22Rv1 (cell line): ENCODE measurements around the gene SLC12A7.

Experiments used
- ZFX ChIP-seq: fragments of 450-650 bp; IDR thresholded peaks from 2 replicates; pipeline ENCODE4 v1.6.1; 2017; ENCODE audit warnings: antibody characterized with exemption, borderline replicate concordance
- TF ChIP-seq, protein P1 (sequence below): fragments of 450-650 bp; IDR thresholded peaks from 2 replicates; pipeline ENCODE4 v1.5.1; 2017; ENCODE audit warnings: mild to moderate bottlenecking

DNA sequence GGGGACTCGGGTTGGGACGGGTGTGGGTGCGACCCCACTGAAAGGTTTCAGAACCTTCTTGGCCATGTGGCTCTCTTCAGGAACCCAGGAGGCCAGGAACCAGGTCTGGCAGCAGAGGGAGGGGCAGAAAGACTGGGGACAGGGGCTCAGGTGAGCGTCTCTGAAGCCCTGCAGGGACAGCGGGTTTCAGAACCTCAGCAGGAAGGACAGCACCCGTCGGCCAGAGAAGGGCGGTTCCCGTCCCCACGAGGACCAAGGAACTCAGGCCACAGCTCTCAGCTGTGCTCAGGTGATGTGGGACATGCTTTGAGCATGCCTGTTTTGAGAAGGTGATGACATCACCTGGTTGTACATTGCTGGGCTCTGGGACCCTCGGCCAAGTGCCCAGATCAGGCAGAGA, 25.7 kb downstream of the SLC12A7 start:
- TF ChIP-seq, protein P1, sequence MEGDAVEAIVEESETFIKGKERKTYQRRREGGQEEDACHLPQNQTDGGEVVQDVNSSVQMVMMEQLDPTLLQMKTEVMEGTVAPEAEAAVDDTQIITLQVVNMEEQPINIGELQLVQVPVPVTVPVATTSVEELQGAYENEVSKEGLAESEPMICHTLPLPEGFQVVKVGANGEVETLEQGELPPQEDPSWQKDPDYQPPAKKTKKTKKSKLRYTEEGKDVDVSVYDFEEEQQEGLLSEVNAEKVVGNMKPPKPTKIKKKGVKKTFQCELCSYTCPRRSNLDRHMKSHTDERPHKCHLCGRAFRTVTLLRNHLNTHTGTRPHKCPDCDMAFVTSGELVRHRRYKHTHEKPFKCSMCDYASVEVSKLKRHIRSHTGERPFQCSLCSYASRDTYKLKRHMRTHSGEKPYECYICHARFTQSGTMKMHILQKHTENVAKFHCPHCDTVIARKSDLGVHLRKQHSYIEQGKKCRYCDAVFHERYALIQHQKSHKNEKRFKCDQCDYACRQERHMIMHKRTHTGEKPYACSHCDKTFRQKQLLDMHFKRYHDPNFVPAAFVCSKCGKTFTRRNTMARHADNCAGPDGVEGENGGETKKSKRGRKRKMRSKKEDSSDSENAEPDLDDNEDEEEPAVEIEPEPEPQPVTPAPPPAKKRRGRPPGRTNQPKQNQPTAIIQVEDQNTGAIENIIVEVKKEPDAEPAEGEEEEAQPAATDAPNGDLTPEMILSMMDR, result no peak
- no peak for TF ChIP-seq ZFX
